IPS-11a (cell line): ENCODE data around the gene ADGRD1.
"Not testable (repeated sequence)": the region's sequence is repeated elsewhere in the genome, so short reads cannot be mapped to it uniquely, and the experiment has no call there.

Experiments used
- H3K4me3 ChIP-seq: one replicate; pipeline ENCODE4 v1.5.1; 2013; ENCODE audit warnings: low read depth, low read length, control low read depth

Gene ADGRD1

GRCh38 chr12:131113568-131114270 lies 160.0 kb downstream of the ADGRD1 start:
- H3K4me3 ChIP-seq: no peak overlapping the region

GRCh38 chr12:131114271-131114670 lies 160.6 kb downstream of the ADGRD1 start:
- no peak overlapping the region for H3K4me3 ChIP-seq

- H3K4me3 ChIP-seq: no peak overlapping the region
Measured at GRCh38 chr12:131114942-131115584, 161.4 kb downstream of the ADGRD1 start.

GRCh38 chr12:131115766-131116467 lies 162.2 kb downstream of the ADGRD1 start:
- no peak overlapping the region for H3K4me3 ChIP-seq

DNA sequence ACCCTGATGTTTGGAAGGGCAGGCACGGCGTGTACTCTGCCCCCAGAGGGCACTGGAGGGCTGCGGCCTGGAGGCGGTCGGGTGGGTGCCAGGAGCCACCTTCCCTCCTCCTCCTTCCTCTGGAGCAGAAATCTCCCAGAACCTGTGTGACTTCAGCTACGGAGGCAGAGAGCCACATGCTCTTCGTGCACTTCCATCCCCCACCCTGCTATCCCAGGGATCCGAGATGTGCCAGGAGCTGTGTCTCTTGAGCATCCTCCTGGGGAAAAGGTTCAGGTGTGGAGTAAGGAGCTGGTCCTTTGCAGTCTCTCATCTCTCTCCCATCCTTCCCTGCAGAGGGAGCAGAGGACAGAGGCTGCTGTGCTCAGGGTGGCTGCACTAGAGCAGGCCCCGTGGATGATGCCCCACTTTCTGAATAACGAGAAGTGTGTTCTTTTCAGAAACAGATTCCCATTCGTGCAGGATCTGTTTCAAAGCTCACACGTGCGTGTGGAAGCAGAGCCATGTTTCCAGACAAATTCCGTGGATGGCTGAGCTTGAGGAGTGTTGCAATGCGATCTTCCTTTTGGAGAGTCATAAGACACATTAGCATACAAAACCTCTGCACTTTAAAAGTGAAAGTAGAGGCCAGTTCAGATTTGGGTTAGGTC lies 162.9 kb downstream of the ADGRD1 start:
- no peak overlapping the region for H3K4me3 ChIP-seq

GRCh38 chr12:131117438-131118245 lies 163.9 kb downstream of the ADGRD1 start:
- no peak overlapping the region for H3K4me3 ChIP-seq

DNA sequence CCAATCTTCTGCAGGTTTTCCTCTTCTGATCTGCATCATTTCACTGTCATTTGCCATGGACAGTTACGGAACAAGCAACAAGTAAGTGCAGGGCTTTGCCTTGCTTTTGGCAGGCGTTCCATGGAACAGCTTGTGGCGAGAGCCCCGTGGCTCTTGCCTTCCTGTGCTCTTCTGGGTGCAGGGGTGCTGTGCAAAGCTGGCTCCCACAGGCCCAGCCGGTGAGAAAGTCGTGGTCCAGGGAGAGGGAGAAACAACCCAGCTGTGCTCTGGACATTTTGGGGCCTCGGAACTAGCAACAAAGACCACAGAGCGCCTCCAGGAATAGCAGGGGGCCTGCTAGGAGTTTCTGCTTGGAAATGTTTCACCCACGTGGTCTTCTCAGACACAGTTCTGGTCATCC lies 164.7 kb downstream of the ADGRD1 start:
- no peak overlapping the region for H3K4me3 ChIP-seq

DNA sequence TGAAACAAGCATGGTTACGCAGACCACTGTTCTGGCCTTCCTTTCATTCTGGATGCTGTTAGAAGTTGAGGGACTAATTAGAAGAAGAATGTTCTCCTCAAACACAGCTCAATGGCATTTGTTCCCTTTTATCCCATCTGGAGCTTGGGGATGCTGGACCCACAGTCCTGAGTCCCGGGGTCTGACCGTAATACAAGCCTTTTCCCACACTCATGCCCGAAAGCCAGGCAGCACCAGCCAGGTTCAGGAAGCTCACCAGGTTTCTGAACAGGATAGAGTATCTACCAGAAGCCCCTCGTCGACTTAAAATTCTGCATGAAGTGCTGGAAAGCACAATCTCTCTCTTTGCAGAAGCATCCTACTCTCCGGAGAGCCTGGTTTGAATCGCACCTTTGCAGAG lies 165.6 kb downstream of the ADGRD1 start:
- H3K4me3 ChIP-seq: not testable (repeated sequence)

DNA sequence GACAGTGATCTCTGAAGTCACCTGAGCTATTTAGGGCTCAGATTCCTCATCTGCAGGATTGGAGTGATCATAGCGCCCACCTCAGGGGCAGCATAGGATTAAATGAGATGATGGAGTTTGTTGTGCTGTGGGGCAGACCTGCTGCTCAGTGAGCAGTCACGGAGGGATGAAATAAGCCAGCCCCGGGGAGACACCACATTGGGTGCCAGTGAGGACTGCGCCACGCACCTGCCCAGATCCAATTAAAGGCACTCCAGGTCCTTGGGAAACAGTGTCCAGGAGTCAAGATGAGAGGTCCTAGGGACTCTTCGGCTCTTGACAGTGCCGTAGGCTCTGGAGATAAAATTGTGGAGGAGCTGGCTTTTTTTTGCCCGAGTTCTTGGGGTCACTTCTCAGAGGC lies 166.2 kb downstream of the ADGRD1 start:
- no peak overlapping the region for H3K4me3 ChIP-seq

DNA sequence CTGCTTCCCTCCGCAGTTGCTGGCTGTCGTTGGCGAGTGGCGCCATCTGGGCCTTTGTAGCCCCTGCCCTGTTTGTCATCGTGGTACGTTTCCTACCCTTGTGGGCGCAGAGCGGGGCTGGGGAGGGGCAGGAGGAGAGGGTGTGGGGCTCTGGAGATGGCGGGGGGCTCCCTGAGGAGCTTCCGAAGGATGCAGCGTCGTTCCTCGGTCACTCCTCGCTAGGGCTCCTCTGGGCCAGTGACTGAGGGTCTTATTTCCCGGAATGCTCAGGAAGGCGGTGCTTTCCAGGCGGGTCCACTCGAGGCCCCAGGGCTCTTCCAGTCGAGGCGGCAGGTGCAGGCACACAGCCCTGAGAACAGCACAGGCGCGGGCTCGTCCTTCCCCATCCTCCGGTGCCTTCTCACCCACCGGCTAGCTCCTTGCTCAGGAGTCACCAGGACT lies 167.1 kb downstream of the ADGRD1 start:
- no peak overlapping the region for H3K4me3 ChIP-seq

DNA sequence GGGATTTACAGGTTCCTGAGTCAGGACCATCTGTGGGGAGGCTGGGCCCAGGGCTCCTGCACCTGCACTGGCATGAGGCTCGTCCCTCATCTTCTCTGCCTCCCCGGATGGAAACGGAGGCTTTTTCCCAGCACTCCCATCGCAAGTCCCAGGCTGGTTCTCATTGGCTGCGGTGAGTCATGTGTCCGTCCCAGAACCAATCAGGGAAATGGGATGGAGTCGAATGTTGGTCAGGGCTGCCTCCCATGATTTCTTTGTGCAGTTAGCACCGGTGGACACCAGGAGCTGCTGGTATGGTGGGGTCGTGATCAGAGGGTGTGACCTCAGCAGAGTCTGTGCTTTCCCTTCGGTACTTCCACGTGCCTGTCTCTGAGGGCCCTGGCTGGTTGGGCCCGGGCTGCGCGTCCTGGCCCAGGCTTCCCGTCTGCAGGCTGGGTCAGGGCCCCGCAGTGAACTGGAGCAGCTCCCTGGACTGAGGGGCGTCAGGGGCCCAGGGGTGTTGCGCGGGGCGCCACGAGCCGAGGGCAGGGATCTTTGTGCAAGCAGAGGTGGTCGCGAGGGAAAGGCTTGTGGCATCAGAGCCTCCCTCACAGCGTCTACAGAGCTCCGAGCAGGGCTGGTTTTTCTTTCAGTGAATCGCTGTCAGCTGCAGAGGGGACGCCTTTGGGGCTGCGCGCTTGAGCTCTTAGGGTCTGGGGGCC lies 168.1 kb downstream of the ADGRD1 start:
- no peak overlapping the region for H3K4me3 ChIP-seq

GRCh38 chr12:131122631-131123030 lies 168.9 kb downstream of the ADGRD1 start:
- no peak overlapping the region for H3K4me3 ChIP-seq

GRCh38 chr12:131123817-131124216 lies 170.1 kb downstream of the ADGRD1 start:
- H3K4me3 ChIP-seq: no peak overlapping the region

- H3K4me3 ChIP-seq: no peak overlapping the region
Measured at GRCh38 chr12:131124487-131125280, 171.0 kb downstream of the ADGRD1 start.

GRCh38 chr12:131126662-131127173 lies 173.0 kb downstream of the ADGRD1 start:
- H3K4me3 ChIP-seq: no peak overlapping the region

DNA sequence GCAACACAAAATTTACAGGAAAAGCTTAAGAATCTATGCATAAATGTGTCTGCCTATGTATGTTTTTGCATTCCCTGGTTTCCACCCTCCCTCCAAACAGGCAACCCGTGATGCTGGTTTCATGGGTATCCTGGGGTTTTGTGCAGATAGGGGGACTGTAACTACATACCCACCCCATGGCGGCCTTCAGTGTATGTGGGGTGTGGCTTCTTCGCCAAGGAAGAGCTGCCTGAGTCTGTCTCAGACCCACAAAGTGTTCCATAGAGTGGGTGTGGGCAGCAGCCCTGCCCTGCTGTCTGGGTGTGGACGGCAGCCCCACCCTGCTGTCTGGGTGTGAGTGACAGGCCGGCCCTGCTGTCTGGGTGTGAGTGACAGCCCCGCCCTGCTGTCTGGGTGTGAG lies 174.8 kb downstream of the ADGRD1 start:
- H3K4me3 ChIP-seq: no peak overlapping the region

- H3K4me3 ChIP-seq: not testable (repeated sequence)
Measured at GRCh38 chr12:131128966-131129619, 175.4 kb downstream of the ADGRD1 start.

DNA sequence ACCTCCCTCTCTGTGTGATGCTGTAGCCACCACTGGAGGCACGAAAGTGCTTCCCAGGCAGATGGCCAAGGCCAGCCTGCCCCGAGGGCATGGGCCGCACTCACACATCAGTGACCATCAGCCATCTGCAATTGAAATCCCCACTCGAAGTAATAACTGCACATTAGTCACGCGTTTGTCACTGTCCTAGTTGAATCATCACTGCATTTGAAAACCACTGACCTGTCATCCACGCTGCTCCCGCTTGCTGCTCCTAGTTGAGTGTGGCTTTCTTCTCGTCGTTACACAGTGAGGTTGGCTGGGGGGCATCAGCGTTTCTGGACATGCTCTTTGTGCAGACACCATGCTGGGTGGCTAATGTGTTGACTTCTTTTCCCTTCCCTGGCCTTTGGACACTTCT lies 176.1 kb downstream of the ADGRD1 start:
- H3K4me3 ChIP-seq: no peak overlapping the region
